ENCODE measurements around the gene PCDH9. TPM values are rescaled to one million over a fixed set of nuclear protein-coding genes. Genes with fewer than 3 reads are reported as not detected.

Gene PCDH9
- total RNA-seq, 1 donor from 2014 or later = 10.4 TPM

- no peaks in the 10 kb centered on the region for H3K27me3 ChIP-seq (ENCODE audit: insufficient read depth, low read length)
- Mint-ChIP-seq H3K4me3 (ENCODE audit: unreplicated experiment) (no peak overlapping the region), H3K27me3 (ENCODE audit: low read depth, unreplicated experiment) (no peaks in the 10 kb centered on the region), H3K4me1 (ENCODE audit: low read depth, unreplicated experiment) (no peaks in the 10 kb centered on the region), H3K9me3 (ENCODE audit: unreplicated experiment) (no peaks in the 10 kb centered on the region), H3K27ac (ENCODE audit: unreplicated experiment) (no peak overlapping the region), H3K36me3 (ENCODE audit: low read depth, unreplicated experiment) (no peaks in the 10 kb centered on the region)
- H3K36me3 ChIP-seq (ENCODE audit: insufficient read depth, low read length) = no peaks in the 10 kb centered on the region
- H3K4me1 ChIP-seq (ENCODE audit: insufficient read depth, low read length) = no peaks in the 10 kb centered on the region
- H3K9me3 ChIP-seq (ENCODE audit: insufficient read depth, low read depth, low read length) = no peaks in the 10 kb centered on the region
- H3K27ac ChIP-seq (ENCODE audit: low read depth, low read length) = no peak overlapping the region
- no peaks in the 10 kb centered on the region for H3K79me2 ChIP-seq (ENCODE audit: insufficient read depth, low read length)
- no peak overlapping the region for H3K4me3 ChIP-seq (ENCODE audit: insufficient read depth, low read depth, low read length)
- DNase-seq (ENCODE audit: low read depth) = no peak
- H4K20me1 ChIP-seq (ENCODE audit: insufficient read depth, low read length) = no peaks in the 10 kb centered on the region
- no peak overlapping the region for H2AFZ ChIP-seq (ENCODE audit: low read depth, low read length)
- no peak for FAIRE-seq
- TF ChIP-seq, protein P1, sequence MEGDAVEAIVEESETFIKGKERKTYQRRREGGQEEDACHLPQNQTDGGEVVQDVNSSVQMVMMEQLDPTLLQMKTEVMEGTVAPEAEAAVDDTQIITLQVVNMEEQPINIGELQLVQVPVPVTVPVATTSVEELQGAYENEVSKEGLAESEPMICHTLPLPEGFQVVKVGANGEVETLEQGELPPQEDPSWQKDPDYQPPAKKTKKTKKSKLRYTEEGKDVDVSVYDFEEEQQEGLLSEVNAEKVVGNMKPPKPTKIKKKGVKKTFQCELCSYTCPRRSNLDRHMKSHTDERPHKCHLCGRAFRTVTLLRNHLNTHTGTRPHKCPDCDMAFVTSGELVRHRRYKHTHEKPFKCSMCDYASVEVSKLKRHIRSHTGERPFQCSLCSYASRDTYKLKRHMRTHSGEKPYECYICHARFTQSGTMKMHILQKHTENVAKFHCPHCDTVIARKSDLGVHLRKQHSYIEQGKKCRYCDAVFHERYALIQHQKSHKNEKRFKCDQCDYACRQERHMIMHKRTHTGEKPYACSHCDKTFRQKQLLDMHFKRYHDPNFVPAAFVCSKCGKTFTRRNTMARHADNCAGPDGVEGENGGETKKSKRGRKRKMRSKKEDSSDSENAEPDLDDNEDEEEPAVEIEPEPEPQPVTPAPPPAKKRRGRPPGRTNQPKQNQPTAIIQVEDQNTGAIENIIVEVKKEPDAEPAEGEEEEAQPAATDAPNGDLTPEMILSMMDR (IDR thresholded peaks at IDR 0.05; ENCODE audit: insufficient read depth, low read depth, low read length) = no peak
- TF ChIP-seq EZH2 (IDR thresholded peaks at IDR 0.05; ENCODE audit: insufficient read depth, low read length) = no peak
- H3K9ac ChIP-seq (ENCODE audit: low read length) = no peak overlapping the region
- H3K4me2 ChIP-seq (ENCODE audit: low read length) = no peak overlapping the region
These were observed 515.3 kb downstream of the PCDH9 start for GRCh38 chr13:66714795-66715194.

- Mint-ChIP-seq H3K4me3 (ENCODE audit: unreplicated experiment) (no peak overlapping the region), H3K27me3 (ENCODE audit: low read depth, unreplicated experiment) (no peaks in the 10 kb centered on the region), H3K36me3 (ENCODE audit: low read depth, unreplicated experiment) (no peaks in the 10 kb centered on the region), H3K9me3 (ENCODE audit: unreplicated experiment) (no peaks in the 10 kb centered on the region), H3K4me1 (ENCODE audit: low read depth, unreplicated experiment) (peaks cover 4% of the 10 kb centered on the region), H3K27ac (ENCODE audit: unreplicated experiment) (no peak overlapping the region)
- no peaks in the 10 kb centered on the region for H3K36me3 ChIP-seq (ENCODE audit: insufficient read depth, low read length)
- H3K9me3 ChIP-seq (ENCODE audit: insufficient read depth, low read depth, low read length) = no peaks in the 10 kb centered on the region
- H3K27me3 ChIP-seq (ENCODE audit: insufficient read depth, low read length) = no peaks in the 10 kb centered on the region
- TF ChIP-seq, protein P1 (IDR thresholded peaks at IDR 0.05; ENCODE audit: insufficient read depth, low read depth, low read length) = no peak
- no peak for TF ChIP-seq EZH2 (IDR thresholded peaks at IDR 0.05; ENCODE audit: insufficient read depth, low read length)
- no peaks in the 10 kb centered on the region for H4K20me1 ChIP-seq (ENCODE audit: insufficient read depth, low read length)
- no peaks in the 10 kb centered on the region for H3K4me1 ChIP-seq (ENCODE audit: insufficient read depth, low read length)
- no peak overlapping the region for H2AFZ ChIP-seq (ENCODE audit: low read depth, low read length)
- FAIRE-seq = no peak
- no peak overlapping the region for H3K27ac ChIP-seq (ENCODE audit: low read depth, low read length)
- no peak overlapping the region for H3K9ac ChIP-seq (ENCODE audit: low read length)
- no peak for DNase-seq (ENCODE audit: low read depth)
- no peak overlapping the region for H3K4me3 ChIP-seq (ENCODE audit: insufficient read depth, low read depth, low read length)
- no peaks in the 10 kb centered on the region for H3K79me2 ChIP-seq (ENCODE audit: insufficient read depth, low read length)
- no peak overlapping the region for H3K4me2 ChIP-seq (ENCODE audit: low read length)
These were observed 526.0 kb downstream of the PCDH9 start for GRCh38 chr13:66704110-66704509.

GRCh38 chr13:66703597-66703996 is 526.5 kb downstream of the PCDH9 start:
- H2AFZ ChIP-seq (ENCODE audit: low read depth, low read length) = no peak overlapping the region
- no peak overlapping the region for H3K27ac ChIP-seq (ENCODE audit: low read depth, low read length)
- H3K79me2 ChIP-seq (ENCODE audit: insufficient read depth, low read length) = no peaks in the 10 kb centered on the region
- Mint-ChIP-seq H3K4me1 (ENCODE audit: low read depth, unreplicated experiment) (peaks cover 4% of the 10 kb centered on the region), H3K36me3 (ENCODE audit: low read depth, unreplicated experiment) (no peaks in the 10 kb centered on the region), H3K4me3 (ENCODE audit: unreplicated experiment) (no peak overlapping the region), H3K9me3 (ENCODE audit: unreplicated experiment) (no peaks in the 10 kb centered on the region), H3K27ac (ENCODE audit: unreplicated experiment) (no peak overlapping the region), H3K27me3 (ENCODE audit: low read depth, unreplicated experiment) (no peaks in the 10 kb centered on the region)
- H3K4me1 ChIP-seq (ENCODE audit: insufficient read depth, low read length) = no peaks in the 10 kb centered on the region
- no peaks in the 10 kb centered on the region for H4K20me1 ChIP-seq (ENCODE audit: insufficient read depth, low read length)
- H3K4me2 ChIP-seq (ENCODE audit: low read length) = no peak overlapping the region
- DNase-seq (ENCODE audit: low read depth) = no peak
- H3K4me3 ChIP-seq (ENCODE audit: insufficient read depth, low read depth, low read length) = no peak overlapping the region
- no peaks in the 10 kb centered on the region for H3K36me3 ChIP-seq (ENCODE audit: insufficient read depth, low read length)
- TF ChIP-seq, protein P1 (IDR thresholded peaks at IDR 0.05; ENCODE audit: insufficient read depth, low read depth, low read length) = no peak
- TF ChIP-seq EZH2 (IDR thresholded peaks at IDR 0.05; ENCODE audit: insufficient read depth, low read length) = no peak
- FAIRE-seq = no peak
- no peak overlapping the region for H3K9ac ChIP-seq (ENCODE audit: low read length)
- H3K27me3 ChIP-seq (ENCODE audit: insufficient read depth, low read length) = no peaks in the 10 kb centered on the region
- no peaks in the 10 kb centered on the region for H3K9me3 ChIP-seq (ENCODE audit: insufficient read depth, low read depth, low read length)

Data from astrocyte (in vitro differentiated cells and primary cell).